ENCODE results near the gene NUP160.

- TF ChIP-seq POLR2A (IDR thresholded peaks at IDR 0.05; ENCODE audit: low read depth, low read length) (no peak), POLR2AphosphoS5 (IDR thresholded peaks at IDR 0.05; ENCODE audit: low read depth, low read length) (no peak), TAF1 (IDR thresholded peaks at IDR 0.05; ENCODE audit: borderline replicate concordance, low read depth, low read length) (no peak)
Measured at GRCh38 chr11:47732271-47732670, 115.9 kb downstream of the NUP160 start.

All from GM12892 (cell line).